Gastrocnemius medialis (tissue), 4 donors: ENCODE data around the gene ZCWPW1. TPM values are rescaled to one million over a fixed set of nuclear protein-coding genes. Genes with fewer than 3 reads are reported as not detected.
"Not testable (repeated sequence)": the region's sequence is repeated elsewhere in the genome, so short reads cannot be mapped to it uniquely, and the experiment has no call there.

Source experiments
- ATAC-seq, 2 donors: fragments of 150-250 bp; one replicate each; pipeline ENCODE4 v1.9.1; 2016
- DNase-seq, 2 donors: peaks; one replicate each; pipeline ENCODE4 v3.0.0-alpha.2; 2019
- H3K27ac ChIP-seq, 4 donors: fragments of 200-600 bp; sonication (generic); 1 replicate in 1 of 4; 2 replicates in 3 of 4; pipeline ENCODE4 v1.5.1; 2016 to 2018; ENCODE audit warnings: mild to moderate bottlenecking in 2 of 4, moderate library complexity in 1 of 4
- H3K27me3 ChIP-seq, 3 donors: fragments of 200-600 bp; sonication (generic) in 2 of 3; 1 replicate in 1 of 3; 2 replicates in 2 of 3; pipeline versions ENCODE4 v1.5.1 to v1.6.0; 2016 to 2019; ENCODE audit warnings: mild to moderate bottlenecking in 1 of 3, moderate library complexity in 1 of 3
- H3K36me3 ChIP-seq, 2 donors: fragments of 200-600 bp; sonication (generic) in 1 of 2; one replicate each; pipeline ENCODE4 v1.5.1; 2017 to 2018
- H3K4me1 ChIP-seq, 2 donors: fragments of 200-600 bp; sonication (generic) in 1 of 2; one replicate each; pipeline ENCODE4 v1.5.1; 2016 to 2017; ENCODE audit warnings: mild to moderate bottlenecking in 2 of 2
- H3K4me3 ChIP-seq, 4 donors: fragments of 200-600 bp; sonication (generic) in 3 of 4; 1 replicate in 1 of 4; 2 replicates in 3 of 4; pipeline ENCODE4 v1.5.1; 2016 to 2019; ENCODE audit warnings: mild to moderate bottlenecking in 2 of 4
- H3K9me3 ChIP-seq, 3 donors: fragments of 200-600 bp; sonication (generic) in 2 of 3; 1 replicate in 1 of 3; 2 replicates in 2 of 3; pipeline ENCODE4 v1.5.1; 2016 to 2019
- POLR2A ChIP-seq, 2 donors: fragments of 450-650 bp; IDR thresholded peaks; one replicate each; pipeline ENCODE4 v1.6.1; 2017; ENCODE audit warnings: antibody characterized with exemption in 2 of 2, mild to moderate bottlenecking in 2 of 2, moderate library complexity in 2 of 2
- in situ Hi-C, 4 donors: fragments of 200-750 bp; cut with MboI; loops; one replicate each; pipeline versions ENCODE4 v1.15.0 to v1.8.0; 2017; ENCODE audit warnings: low sequenced_read_pairs in 4 of 4
- intact Hi-C: fragments of 100-400 bp; cut with DNase I; formaldehyde crosslinking; loops from one replicate; pipeline ENCODE4 v1.15.1; 2023; ENCODE audit warnings: low total_unique reads
- total RNA-seq, 4 donors: library from RNA; depleted of rRNA; stranded (reverse); fragments of >200 nt; gene quantifications; one replicate each; pipeline versions ENCODE4 v1.1.0 to v1.2.3, GENCODE V29; 2016
- TF ChIP-seq, protein P1 (sequence below), 5 experiments: fragments of 450-650 bp in 3 of 5; fragments of 200-600 bp in 2 of 5; sonication (generic) in 2 of 5; IDR thresholded peaks in 4 of 5; conservative IDR thresholded peaks in 1 of 5; 1 replicate in 4 of 5; 2 replicates in 1 of 5; pipeline ENCODE4 v1.5.1; 2016 to 2019; ENCODE audit warnings: antibody characterized with exemption in 5 of 5, mild to moderate bottlenecking in 3 of 5, moderate library complexity in 3 of 5

The ZCWPW1 gene
- total RNA-seq, 4 donors from 2014 or later: 1.6 to 8.5 (median 2.7) TPM

DNA sequence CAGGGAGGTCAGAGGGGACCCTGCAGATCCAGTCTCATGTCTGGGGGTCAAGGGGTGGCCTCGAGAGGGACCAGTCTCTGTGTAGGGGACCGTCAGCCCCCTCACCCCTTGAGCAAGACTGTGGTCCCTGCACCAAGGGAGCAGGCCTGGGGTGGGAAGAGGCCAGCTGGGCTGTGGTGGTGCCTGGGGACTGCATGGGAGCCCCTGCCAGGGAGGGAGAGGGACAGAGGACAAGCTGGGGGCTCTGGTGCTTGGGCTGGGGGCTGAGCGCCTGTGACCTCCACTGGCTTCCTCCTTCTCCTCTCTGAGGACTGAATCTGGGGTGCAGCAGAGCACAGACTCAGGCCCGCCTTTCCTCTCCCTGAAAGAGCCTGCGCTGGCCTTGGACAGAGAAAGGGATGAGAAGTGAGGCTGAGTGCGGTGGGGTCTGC lies 71.4 kb downstream of the ZCWPW1 start:
- TF ChIP-seq POLR2A (IDR thresholded peaks at IDR 0.05): no peak
- TF ChIP-seq, protein P1, sequence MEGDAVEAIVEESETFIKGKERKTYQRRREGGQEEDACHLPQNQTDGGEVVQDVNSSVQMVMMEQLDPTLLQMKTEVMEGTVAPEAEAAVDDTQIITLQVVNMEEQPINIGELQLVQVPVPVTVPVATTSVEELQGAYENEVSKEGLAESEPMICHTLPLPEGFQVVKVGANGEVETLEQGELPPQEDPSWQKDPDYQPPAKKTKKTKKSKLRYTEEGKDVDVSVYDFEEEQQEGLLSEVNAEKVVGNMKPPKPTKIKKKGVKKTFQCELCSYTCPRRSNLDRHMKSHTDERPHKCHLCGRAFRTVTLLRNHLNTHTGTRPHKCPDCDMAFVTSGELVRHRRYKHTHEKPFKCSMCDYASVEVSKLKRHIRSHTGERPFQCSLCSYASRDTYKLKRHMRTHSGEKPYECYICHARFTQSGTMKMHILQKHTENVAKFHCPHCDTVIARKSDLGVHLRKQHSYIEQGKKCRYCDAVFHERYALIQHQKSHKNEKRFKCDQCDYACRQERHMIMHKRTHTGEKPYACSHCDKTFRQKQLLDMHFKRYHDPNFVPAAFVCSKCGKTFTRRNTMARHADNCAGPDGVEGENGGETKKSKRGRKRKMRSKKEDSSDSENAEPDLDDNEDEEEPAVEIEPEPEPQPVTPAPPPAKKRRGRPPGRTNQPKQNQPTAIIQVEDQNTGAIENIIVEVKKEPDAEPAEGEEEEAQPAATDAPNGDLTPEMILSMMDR (IDR thresholded peaks at IDR 0.05 in 4 of 5, conservative IDR thresholded peaks at IDR 0.05 in 1 of 5): no peak
- Histone ChIP-seq H3K4me1 (no peaks in the 10 kb centered on the region), H3K27me3 (no peaks in the 10 kb centered on the region), H3K27ac (no peak overlapping the region), H3K4me3 (no peak overlapping the region), H3K9me3 (no peaks in the 10 kb centered on the region), H3K36me3 (peaks cover 0 to 100% of the 10 kb centered on the region in 2 donors)
- DNase-seq: no peak
- no peak for ATAC-seq
- in situ Hi-C loops: no loop called here
- intact Hi-C loops: no loop called here

DNA sequence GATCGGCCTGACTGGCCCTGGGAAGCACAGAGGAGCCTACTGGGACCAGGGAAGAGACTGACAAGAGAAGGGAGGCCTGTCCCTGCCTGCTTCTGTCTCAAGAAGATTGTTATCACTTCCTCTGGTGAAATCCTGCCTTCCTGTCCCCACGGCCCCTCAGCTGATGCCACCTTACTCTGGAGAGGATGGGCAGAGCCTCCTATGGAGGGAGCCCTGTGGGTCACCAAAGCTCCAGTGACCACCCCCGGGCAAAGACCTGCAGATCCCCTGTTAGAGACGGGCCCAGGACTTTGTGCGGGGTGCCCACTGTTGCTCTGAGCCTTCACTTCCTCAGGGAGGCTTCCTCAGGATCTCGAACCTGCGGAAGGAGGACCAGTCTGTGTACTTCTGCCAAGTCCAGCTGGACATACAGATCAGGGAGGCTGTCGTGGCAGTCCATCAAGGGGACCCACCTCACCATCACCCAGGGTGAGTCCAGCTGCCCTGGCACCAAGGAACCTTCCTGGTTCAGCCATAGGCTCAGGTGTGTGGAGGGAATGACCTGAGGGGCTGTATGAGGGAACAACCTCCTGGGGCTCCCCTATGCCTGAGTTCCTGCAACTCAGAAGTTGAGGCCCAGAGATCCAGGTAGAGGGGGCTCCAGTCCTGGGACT lies 72.0 kb downstream of the ZCWPW1 start:
- Histone ChIP-seq H3K27me3 (no peaks in the 10 kb centered on the region), H3K4me1 (no peaks in the 10 kb centered on the region), H3K27ac (no peak overlapping the region), H3K4me3 (no peak overlapping the region), H3K36me3 (peaks cover 0 to 100% of the 10 kb centered on the region in 2 donors), H3K9me3 (no peaks in the 10 kb centered on the region)
- no peak for DNase-seq
- in situ Hi-C loops: no loop called here
- intact Hi-C loops: no loop called here
- no peak for ATAC-seq
- TF ChIP-seq, protein P1 (IDR thresholded peaks at IDR 0.05 in 4 of 5, conservative IDR thresholded peaks at IDR 0.05 in 1 of 5): no peak
- TF ChIP-seq POLR2A (IDR thresholded peaks at IDR 0.05): no peak

- no peaks in the 10 kb centered on the region for H3K27me3 ChIP-seq
- peaks cover 0 to 98% of the 10 kb centered on the region in 2 donors for H3K36me3 ChIP-seq
- in situ Hi-C loops (no loop called here), intact Hi-C loops (no loop called here)
- no peaks in the 10 kb centered on the region for H3K4me1 ChIP-seq
- no peak for DNase-seq
- ATAC-seq: no peak
- no peak overlapping the region for H3K27ac ChIP-seq
- no peak overlapping the region for H3K4me3 ChIP-seq
- no peak for TF ChIP-seq POLR2A (IDR thresholded peaks at IDR 0.05)
- TF ChIP-seq, protein P1 (IDR thresholded peaks at IDR 0.05 in 4 of 5, conservative IDR thresholded peaks at IDR 0.05 in 1 of 5): no peak
- H3K9me3 ChIP-seq: no peaks in the 10 kb centered on the region
Measured at GRCh38 chr7:100353685-100354330, 74.7 kb downstream of the ZCWPW1 start.

DNA sequence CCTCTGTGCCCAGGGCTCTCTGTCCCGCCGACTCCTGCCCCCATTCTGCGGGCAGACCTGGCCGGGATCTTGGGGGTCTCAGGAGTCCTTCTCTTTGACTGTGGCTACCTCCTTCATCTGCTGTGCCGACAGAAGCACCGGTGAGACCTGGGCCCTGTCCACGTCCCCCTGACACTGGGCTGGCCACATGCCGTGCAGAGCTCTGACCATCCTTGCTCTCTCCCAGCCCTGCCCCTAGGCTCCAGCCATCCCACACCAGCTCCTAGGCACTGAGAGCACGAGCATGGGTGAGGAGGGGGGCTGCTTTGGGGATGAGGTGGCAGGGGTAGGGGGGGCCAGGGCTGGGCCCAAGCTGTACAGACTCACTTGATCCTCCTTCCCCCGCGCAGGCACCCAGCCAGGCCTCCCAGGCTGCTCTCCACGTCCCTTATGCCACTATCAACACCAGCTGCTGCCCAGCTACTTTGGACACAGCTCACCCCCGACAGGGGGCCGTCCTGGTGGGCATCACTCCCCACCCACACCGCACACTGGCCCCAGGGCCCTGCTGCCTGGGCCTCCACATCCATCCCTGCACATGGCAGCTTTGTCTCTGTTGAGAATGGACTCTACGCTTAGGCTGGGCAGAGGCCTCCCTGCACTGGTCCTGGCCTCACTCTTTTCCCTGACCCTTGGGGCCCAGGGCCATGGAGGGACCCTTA lies 75.4 kb downstream of the ZCWPW1 start:
- H3K27me3 ChIP-seq: no peaks in the 10 kb centered on the region
- H3K27ac ChIP-seq: no peak overlapping the region
- DNase-seq (no peak), ATAC-seq (no peak)
- H3K4me3 ChIP-seq: no peak overlapping the region
- TF ChIP-seq, protein P1 (IDR thresholded peaks at IDR 0.05 in 4 of 5, conservative IDR thresholded peaks at IDR 0.05 in 1 of 5): no peak
- TF ChIP-seq POLR2A (IDR thresholded peaks at IDR 0.05): no peak
- H3K9me3 ChIP-seq: no peaks in the 10 kb centered on the region
- in situ Hi-C loops (no loop called here), intact Hi-C loops (no loop called here)
- H3K4me1 ChIP-seq: no peaks in the 10 kb centered on the region
- H3K36me3 ChIP-seq: peaks cover 0 to 97% of the 10 kb centered on the region in 2 donors

GRCh38 chr7:100352230-100352781 lies 76.2 kb downstream of the ZCWPW1 start:
- peaks cover 0 to 97% of the 10 kb centered on the region in 2 donors for H3K36me3 ChIP-seq
- H3K9me3 ChIP-seq, H3K4me3 ChIP-seq, DNase-seq, ATAC-seq, H3K27me3 ChIP-seq, H3K27ac ChIP-seq, H3K4me1 ChIP-seq, intact Hi-C loops, in situ Hi-C loops: not testable (repeated sequence)
